ENCODE measurements around the gene ADAMTS17. TPM values are rescaled to one million over a fixed set of nuclear protein-coding genes. Genes with fewer than 3 reads are reported as not detected.

Gene ADAMTS17
- total RNA-seq, 4 donors from 2014 or later = 7.2 to 15.1 (median 8.9) TPM

- no peaks in the 10 kb centered on the region for H3K9me3 ChIP-seq
- H3K27me3 ChIP-seq = no peaks in the 10 kb centered on the region
- no peak for TF ChIP-seq POLR2A (IDR thresholded peaks at IDR 0.05)
- TF ChIP-seq CTCF (IDR thresholded peaks at IDR 0.05) = no peak
- H3K4me3 ChIP-seq = no peak overlapping the region
- no peaks in the 10 kb centered on the region for H3K36me3 ChIP-seq
- no peak overlapping the region for H3K27ac ChIP-seq
- no peaks in the 10 kb centered on the region for H3K4me1 ChIP-seq
- DNase-seq = no peak
Measured at GRCh38 chr15:100001405-100001804, 340.4 kb downstream of the ADAMTS17 start.

- no peaks in the 10 kb centered on the region for H3K9me3 ChIP-seq
Measured at GRCh38 chr15:99999282-100000070, 342.3 kb downstream of the ADAMTS17 start.

GRCh38 chr15:99998661-99999101, 343.1 kb downstream of the ADAMTS17 start:
- no peak for DNase-seq
- Histone ChIP-seq H3K9me3 (no peaks in the 10 kb centered on the region), H3K27ac (no peak overlapping the region), H3K27me3 (no peaks in the 10 kb centered on the region), H3K4me1 (no peaks in the 10 kb centered on the region), H3K36me3 (no peaks in the 10 kb centered on the region), H3K4me3 (no peak overlapping the region)
- TF ChIP-seq CTCF (IDR thresholded peaks at IDR 0.05) = no peak
- no peak for TF ChIP-seq POLR2A (IDR thresholded peaks at IDR 0.05)

More at GRCh38 chr15:99999282-100000070, 342.3 kb downstream of the ADAMTS17 start:
- H3K4me3 ChIP-seq = no peak overlapping the region
- H3K27ac ChIP-seq = no peak overlapping the region
- TF ChIP-seq CTCF (IDR thresholded peaks at IDR 0.05) (no peak), POLR2A (IDR thresholded peaks at IDR 0.05) (no peak)
- H3K36me3 ChIP-seq = no peaks in the 10 kb centered on the region
- no peaks in the 10 kb centered on the region for H3K27me3 ChIP-seq
- no peaks in the 10 kb centered on the region for H3K4me1 ChIP-seq
- no peak for DNase-seq

GRCh38 chr15:99997112-99997651, 344.6 kb downstream of the ADAMTS17 start:
- no peaks in the 10 kb centered on the region for H3K36me3 ChIP-seq
- no peak overlapping the region for H3K4me3 ChIP-seq
- DNase-seq = peak in 1 of 3 donors; percentile 39
- TF ChIP-seq POLR2A (IDR thresholded peaks at IDR 0.05) (no peak), CTCF (IDR thresholded peaks at IDR 0.05) (no peak)
- no peaks in the 10 kb centered on the region for H3K27me3 ChIP-seq
- no peak overlapping the region for H3K27ac ChIP-seq
- no peaks in the 10 kb centered on the region for H3K4me1 ChIP-seq
- no peaks in the 10 kb centered on the region for H3K9me3 ChIP-seq

- Histone ChIP-seq H3K27me3 (no peaks in the 10 kb centered on the region), H3K27ac (no peak overlapping the region), H3K4me3 (no peak overlapping the region), H3K36me3 (no peaks in the 10 kb centered on the region), H3K9me3 (no peaks in the 10 kb centered on the region), H3K4me1 (no peaks in the 10 kb centered on the region)
- TF ChIP-seq POLR2A (IDR thresholded peaks at IDR 0.05) = no peak
- no peak for TF ChIP-seq CTCF (IDR thresholded peaks at IDR 0.05)
- DNase-seq = no peak
Measured at GRCh38 chr15:99996660-99997059, 345.1 kb downstream of the ADAMTS17 start.
